Measurements from ENCODE around the gene POMGNT2.

POMGNT2 gene

GRCh38 chr3:43076857-43077256 lies 29.0 kb downstream of the POMGNT2 start:
- no peak overlapping the region for H2AFZ ChIP-seq (ENCODE audit: low read depth)

DNA sequence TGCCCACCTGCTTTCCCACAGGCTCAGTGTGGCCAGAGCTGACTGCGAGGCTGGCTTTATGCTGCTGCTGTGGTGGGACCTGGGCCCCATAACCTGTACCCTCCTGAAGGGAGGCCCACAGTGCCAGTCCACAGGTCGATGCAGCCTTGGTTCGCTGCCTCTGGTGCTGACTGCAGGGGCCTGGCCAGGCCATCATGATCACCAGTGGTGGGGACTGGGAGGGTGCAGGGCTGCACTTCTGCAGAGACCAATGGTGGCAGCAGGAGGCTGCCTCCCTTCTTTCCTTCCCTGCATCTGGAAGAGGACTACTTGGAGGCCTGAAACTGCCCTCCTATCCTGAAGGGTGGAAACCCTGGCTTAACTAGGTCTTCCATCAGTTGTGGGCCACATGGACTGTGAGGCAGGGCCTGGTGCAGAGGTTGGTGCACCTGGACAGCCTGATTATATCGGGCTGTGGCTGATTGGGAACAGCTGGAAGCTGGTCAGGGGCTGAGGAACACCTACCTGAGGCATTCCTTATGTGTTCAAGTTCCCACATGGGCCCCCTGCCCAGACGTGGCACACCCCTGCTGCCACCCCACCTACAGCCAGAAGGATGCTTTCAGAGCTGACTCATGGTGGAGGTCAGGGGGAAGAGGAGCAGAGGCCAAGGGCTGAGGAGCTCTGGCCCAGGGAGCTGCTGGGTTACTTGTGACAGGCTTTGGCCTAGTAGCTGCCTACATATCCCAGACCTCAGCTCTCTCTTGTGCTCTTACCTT lies 29.8 kb downstream of the POMGNT2 start:
- H4K20me1 ChIP-seq (ENCODE audit: insufficient read depth) = no peaks in the 10 kb centered on the region
- H3K9ac ChIP-seq = no peak overlapping the region
- H3K79me2 ChIP-seq (ENCODE audit: insufficient read depth, low read depth) = no peaks in the 10 kb centered on the region
- TF ChIP-seq, protein P1, sequence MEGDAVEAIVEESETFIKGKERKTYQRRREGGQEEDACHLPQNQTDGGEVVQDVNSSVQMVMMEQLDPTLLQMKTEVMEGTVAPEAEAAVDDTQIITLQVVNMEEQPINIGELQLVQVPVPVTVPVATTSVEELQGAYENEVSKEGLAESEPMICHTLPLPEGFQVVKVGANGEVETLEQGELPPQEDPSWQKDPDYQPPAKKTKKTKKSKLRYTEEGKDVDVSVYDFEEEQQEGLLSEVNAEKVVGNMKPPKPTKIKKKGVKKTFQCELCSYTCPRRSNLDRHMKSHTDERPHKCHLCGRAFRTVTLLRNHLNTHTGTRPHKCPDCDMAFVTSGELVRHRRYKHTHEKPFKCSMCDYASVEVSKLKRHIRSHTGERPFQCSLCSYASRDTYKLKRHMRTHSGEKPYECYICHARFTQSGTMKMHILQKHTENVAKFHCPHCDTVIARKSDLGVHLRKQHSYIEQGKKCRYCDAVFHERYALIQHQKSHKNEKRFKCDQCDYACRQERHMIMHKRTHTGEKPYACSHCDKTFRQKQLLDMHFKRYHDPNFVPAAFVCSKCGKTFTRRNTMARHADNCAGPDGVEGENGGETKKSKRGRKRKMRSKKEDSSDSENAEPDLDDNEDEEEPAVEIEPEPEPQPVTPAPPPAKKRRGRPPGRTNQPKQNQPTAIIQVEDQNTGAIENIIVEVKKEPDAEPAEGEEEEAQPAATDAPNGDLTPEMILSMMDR (conservative IDR thresholded peaks at IDR 0.05; ENCODE audit: low read depth, low read length) = no peak
- H3K36me3 ChIP-seq (ENCODE audit: insufficient read depth) = no peaks in the 10 kb centered on the region
- no peaks in the 10 kb centered on the region for H3K4me1 ChIP-seq (ENCODE audit: low read depth, poor library complexity, severe bottlenecking)
- no peak overlapping the region for H3K27ac ChIP-seq
- H3K27me3 ChIP-seq (ENCODE audit: insufficient read depth, low read depth) = no peaks in the 10 kb centered on the region
- no peak overlapping the region for H2AFZ ChIP-seq (ENCODE audit: low read depth)
- H3K4me3 ChIP-seq (IDR thresholded peaks at IDR 0.05; ENCODE audit: insufficient read depth, low read depth, low read length) = no peak overlapping the region
- no peak overlapping the region for H3K4me2 ChIP-seq

More at GRCh38 chr3:43076857-43077256, 29.0 kb downstream of the POMGNT2 start:
- TF ChIP-seq, protein P1 (conservative IDR thresholded peaks at IDR 0.05; ENCODE audit: low read depth, low read length) = no peak
- H3K9ac ChIP-seq = no peak overlapping the region
- no peaks in the 10 kb centered on the region for H3K36me3 ChIP-seq (ENCODE audit: insufficient read depth)
- no peak overlapping the region for H3K4me3 ChIP-seq (IDR thresholded peaks at IDR 0.05; ENCODE audit: insufficient read depth, low read depth, low read length)
- no peaks in the 10 kb centered on the region for H3K79me2 ChIP-seq (ENCODE audit: insufficient read depth, low read depth)
- no peaks in the 10 kb centered on the region for H4K20me1 ChIP-seq (ENCODE audit: insufficient read depth)
- no peak overlapping the region for H3K4me2 ChIP-seq
- H3K27ac ChIP-seq = no peak overlapping the region
- no peaks in the 10 kb centered on the region for H3K27me3 ChIP-seq (ENCODE audit: insufficient read depth, low read depth)
- H3K4me1 ChIP-seq (ENCODE audit: low read depth, poor library complexity, severe bottlenecking) = no peaks in the 10 kb centered on the region

GRCh38 chr3:43074901-43075689 lies 30.8 kb downstream of the POMGNT2 start:
- H4K20me1 ChIP-seq (ENCODE audit: insufficient read depth) = no peaks in the 10 kb centered on the region
- H3K79me2 ChIP-seq (ENCODE audit: insufficient read depth, low read depth) = no peaks in the 10 kb centered on the region
- H3K36me3 ChIP-seq (ENCODE audit: insufficient read depth) = no peaks in the 10 kb centered on the region
- TF ChIP-seq, protein P1 (conservative IDR thresholded peaks at IDR 0.05; ENCODE audit: low read depth, low read length) = no peak
- no peak overlapping the region for H2AFZ ChIP-seq (ENCODE audit: low read depth)
- H3K4me3 ChIP-seq (IDR thresholded peaks at IDR 0.05; ENCODE audit: insufficient read depth, low read depth, low read length) = no peak overlapping the region
- H3K27ac ChIP-seq = no peak overlapping the region
- no peaks in the 10 kb centered on the region for H3K4me1 ChIP-seq (ENCODE audit: low read depth, poor library complexity, severe bottlenecking)
- H3K27me3 ChIP-seq (ENCODE audit: insufficient read depth, low read depth) = no peaks in the 10 kb centered on the region
- no peak overlapping the region for H3K4me2 ChIP-seq
- no peak overlapping the region for H3K9ac ChIP-seq

DNA sequence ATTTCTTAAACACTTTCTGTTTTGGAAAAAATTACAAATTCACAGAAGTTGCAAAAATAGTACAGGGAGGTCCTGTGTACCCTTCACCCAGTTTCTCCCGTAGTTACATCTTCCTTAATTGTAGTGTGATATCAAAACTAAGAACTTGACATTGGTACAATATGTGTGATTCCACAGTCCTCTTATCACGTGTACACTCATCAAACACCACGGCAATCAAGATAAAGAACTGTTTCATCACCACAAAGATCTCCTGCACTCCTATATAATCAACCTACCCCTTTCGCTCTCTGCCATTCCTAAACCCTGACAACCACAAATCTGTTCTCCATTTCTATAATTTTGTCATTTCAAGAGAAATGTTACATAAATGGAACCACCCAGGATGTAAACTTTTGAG lies 31.4 kb downstream of the POMGNT2 start:
- Histone ChIP-seq H2AFZ (ENCODE audit: low read depth) (no peak overlapping the region), H3K9ac (no peak overlapping the region), H3K36me3 (ENCODE audit: insufficient read depth) (no peaks in the 10 kb centered on the region), H3K4me1 (ENCODE audit: low read depth, poor library complexity, severe bottlenecking) (no peaks in the 10 kb centered on the region), H3K4me2 (no peak overlapping the region), H4K20me1 (ENCODE audit: insufficient read depth) (no peaks in the 10 kb centered on the region), H3K4me3 (IDR thresholded peaks at IDR 0.05; ENCODE audit: insufficient read depth, low read depth, low read length) (no peak overlapping the region), H3K79me2 (ENCODE audit: insufficient read depth, low read depth) (no peaks in the 10 kb centered on the region), H3K27ac (no peak overlapping the region), H3K27me3 (ENCODE audit: insufficient read depth, low read depth) (no peaks in the 10 kb centered on the region)
- TF ChIP-seq, protein P1 (conservative IDR thresholded peaks at IDR 0.05; ENCODE audit: low read depth, low read length) = no peak
